Endothelial cell (in vitro differentiated cells): Measurements from ENCODE around the gene CHAF1A. TPM values are rescaled to one million over a fixed set of nuclear protein-coding genes. Genes with fewer than 3 reads are reported as not detected.

Experiments
- DNase-seq: peaks from one replicate; pipeline ENCODE4 v3.0.0; 2021; ENCODE audit warnings: low spot score
- H3K27ac Mint-ChIP-seq: one replicate; pipeline ENCODE4 v1.8.0; 2021; ENCODE audit warnings: mixed read lengths, inconsistent platforms; ENCODE audit not compliant: unreplicated experiment
- H3K27me3 Mint-ChIP-seq: one replicate; pipeline ENCODE4 v1.8.0; 2021; ENCODE audit warnings: mild to moderate bottlenecking, moderate library complexity, mixed read lengths, inconsistent platforms; ENCODE audit not compliant: unreplicated experiment
- H3K36me3 Mint-ChIP-seq: one replicate; pipeline ENCODE4 v1.8.0; 2021; ENCODE audit warnings: mild to moderate bottlenecking, low read depth, mixed read lengths, inconsistent platforms; ENCODE audit not compliant: unreplicated experiment
- H3K4me1 Mint-ChIP-seq: one replicate; pipeline ENCODE4 v1.8.0; 2021; ENCODE audit warnings: mild to moderate bottlenecking, mixed read lengths, inconsistent platforms; ENCODE audit not compliant: unreplicated experiment
- H3K4me3 Mint-ChIP-seq: one replicate; pipeline ENCODE4 v1.8.0; 2021; ENCODE audit warnings: mild to moderate bottlenecking, mixed read lengths, inconsistent platforms; ENCODE audit not compliant: unreplicated experiment
- H3K9me3 Mint-ChIP-seq: one replicate; pipeline ENCODE4 v1.8.0; 2021; ENCODE audit warnings: mixed read lengths, inconsistent platforms; ENCODE audit not compliant: unreplicated experiment
- total RNA-seq: library from RNA; stranded (reverse); fragmentation: NEBNext Ultra II Directional; extraction: Animal tissue kit (Norgen Biotek cat#: 25700); gene quantifications from one replicate; pipeline ENCODE4 v1.2.1, GENCODE V29; 2021; ENCODE audit not compliant: unreplicated experiment
- TF ChIP-seq, protein P1 (sequence below): fragments of 200-600 bp; sonication (generic); IDR thresholded peaks from one replicate; pipeline ENCODE4 v1.5.0; 2021; ENCODE audit warnings: antibody characterized with exemption; ENCODE audit not compliant: unreplicated experiment

The CHAF1A gene
- total RNA-seq, 1 donor from 2014 or later = 29.8 TPM

DNA sequence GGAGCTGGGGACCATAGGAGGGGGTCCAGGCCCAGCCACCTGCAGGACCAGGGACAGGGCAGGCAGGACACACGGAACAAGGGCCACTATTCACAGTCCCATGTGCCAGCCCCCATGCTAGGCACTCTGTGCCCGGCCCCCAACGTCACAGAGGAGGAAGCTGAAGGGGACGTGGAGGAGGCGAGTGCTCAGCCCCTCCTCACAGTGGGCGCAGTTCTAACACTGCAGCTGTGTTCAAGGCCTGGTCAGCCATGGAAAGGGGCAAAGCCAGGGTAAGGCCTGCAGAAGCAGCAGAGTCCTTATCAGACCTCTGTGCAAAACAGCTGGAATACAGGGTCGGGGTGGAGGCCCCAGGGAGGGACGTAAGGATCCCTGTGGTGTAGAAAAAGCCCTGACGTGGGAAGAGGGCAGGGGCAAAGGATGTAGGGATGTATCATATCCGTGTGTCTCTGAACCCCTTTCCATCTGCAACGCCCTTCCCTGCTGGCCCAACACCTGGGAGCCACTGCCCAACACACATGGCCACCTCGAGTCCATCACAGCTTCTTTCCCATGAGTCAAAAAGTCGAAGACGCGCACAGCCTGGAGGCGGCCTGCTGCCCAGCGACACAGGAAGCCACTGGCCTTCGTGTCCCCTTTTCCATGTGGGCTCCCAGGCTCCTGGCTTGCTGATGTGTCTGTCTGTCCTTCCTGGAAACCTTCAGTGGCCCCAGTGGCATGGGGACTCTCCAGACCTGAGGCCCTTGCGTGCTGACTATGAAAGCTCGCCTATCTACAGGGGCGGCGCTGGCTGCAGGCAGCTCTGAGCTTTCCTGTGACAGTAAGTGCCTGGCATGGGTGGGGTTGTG, 30.1 kb upstream of the CHAF1A start:
- H3K27ac Mint-ChIP-seq = peak overlapping the region; percentile 9
- H3K4me3 Mint-ChIP-seq = no peak overlapping the region
- H3K36me3 Mint-ChIP-seq = peaks cover 8% of the 10 kb centered on the region
- H3K9me3 Mint-ChIP-seq = no peaks in the 10 kb centered on the region
- H3K4me1 Mint-ChIP-seq = peaks cover 31% of the 10 kb centered on the region
- no peak for DNase-seq
- TF ChIP-seq, protein P1, sequence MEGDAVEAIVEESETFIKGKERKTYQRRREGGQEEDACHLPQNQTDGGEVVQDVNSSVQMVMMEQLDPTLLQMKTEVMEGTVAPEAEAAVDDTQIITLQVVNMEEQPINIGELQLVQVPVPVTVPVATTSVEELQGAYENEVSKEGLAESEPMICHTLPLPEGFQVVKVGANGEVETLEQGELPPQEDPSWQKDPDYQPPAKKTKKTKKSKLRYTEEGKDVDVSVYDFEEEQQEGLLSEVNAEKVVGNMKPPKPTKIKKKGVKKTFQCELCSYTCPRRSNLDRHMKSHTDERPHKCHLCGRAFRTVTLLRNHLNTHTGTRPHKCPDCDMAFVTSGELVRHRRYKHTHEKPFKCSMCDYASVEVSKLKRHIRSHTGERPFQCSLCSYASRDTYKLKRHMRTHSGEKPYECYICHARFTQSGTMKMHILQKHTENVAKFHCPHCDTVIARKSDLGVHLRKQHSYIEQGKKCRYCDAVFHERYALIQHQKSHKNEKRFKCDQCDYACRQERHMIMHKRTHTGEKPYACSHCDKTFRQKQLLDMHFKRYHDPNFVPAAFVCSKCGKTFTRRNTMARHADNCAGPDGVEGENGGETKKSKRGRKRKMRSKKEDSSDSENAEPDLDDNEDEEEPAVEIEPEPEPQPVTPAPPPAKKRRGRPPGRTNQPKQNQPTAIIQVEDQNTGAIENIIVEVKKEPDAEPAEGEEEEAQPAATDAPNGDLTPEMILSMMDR = no peak
- peaks cover 18% of the 10 kb centered on the region for H3K27me3 Mint-ChIP-seq

DNA sequence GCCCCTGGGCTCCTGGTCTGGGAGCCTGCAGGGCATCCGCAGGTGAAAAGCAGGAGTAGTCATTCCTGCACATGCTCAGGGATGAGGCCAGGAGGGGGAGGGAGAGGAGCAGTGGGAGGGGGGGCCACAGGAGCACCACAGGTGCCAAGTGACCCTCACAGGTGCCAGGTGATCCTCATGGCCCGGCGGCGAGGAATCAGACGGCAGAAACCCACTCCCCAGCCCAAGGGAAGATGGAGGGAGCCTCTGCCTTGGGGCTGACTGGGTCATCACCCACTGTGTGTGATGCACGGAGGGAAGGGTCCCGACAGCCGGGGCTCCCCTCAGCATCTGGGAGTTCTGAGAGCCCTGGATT, 29.4 kb upstream of the CHAF1A start:
- H3K4me1 Mint-ChIP-seq = peaks cover 30% of the 10 kb centered on the region
- no peak overlapping the region for H3K4me3 Mint-ChIP-seq
- DNase-seq = no peak
- TF ChIP-seq, protein P1 = no peak
- no peak overlapping the region for H3K27ac Mint-ChIP-seq
- H3K9me3 Mint-ChIP-seq = no peaks in the 10 kb centered on the region
- peaks cover 8% of the 10 kb centered on the region for H3K36me3 Mint-ChIP-seq
- H3K27me3 Mint-ChIP-seq = peaks cover 14% of the 10 kb centered on the region

DNA sequence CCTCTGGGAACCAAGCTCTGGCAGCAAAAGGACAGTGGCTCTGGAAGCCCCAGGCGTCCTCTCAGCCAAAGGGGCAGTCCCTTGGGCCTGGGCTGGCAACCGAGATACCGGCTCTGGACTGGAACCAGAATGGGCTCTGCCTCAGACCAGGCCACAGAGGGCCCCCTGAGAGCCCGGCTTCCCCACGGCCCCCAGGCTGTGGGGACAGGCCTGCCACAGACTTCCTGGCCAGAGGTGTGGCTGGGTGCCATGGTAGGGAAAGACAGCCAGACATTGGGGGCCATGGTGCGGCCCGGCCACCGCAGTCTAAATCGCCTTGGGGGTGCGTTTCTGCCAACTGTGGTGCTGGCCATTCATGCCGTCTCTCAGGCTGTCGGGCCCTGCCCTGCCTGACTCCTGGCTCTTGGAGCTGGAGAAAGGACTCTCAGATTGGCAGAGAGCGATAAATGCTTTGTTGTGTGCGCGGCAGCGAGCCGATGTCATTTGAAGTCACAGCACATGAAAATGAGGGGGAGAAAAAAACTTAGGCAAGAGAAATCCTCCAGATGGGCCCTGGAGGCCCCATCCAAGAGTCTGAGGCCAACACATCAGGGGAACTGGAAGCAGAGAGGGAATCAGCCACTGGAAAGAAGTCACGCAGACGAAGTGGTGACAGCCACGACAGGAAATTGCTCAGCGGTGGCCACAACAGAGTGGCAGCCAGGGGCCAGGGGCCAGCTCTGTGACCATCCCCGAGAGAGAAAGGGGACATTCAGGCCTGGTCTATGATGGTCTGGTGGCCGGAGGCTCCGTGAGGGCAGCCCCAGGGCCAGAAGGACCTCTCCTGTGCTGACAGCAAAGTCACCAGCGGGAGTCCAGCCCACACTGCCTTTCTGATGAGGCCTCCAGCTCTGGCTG, 28.6 kb upstream of the CHAF1A start:
- TF ChIP-seq, protein P1 = no peak
- no peak for DNase-seq
- peaks cover 13% of the 10 kb centered on the region for H3K27me3 Mint-ChIP-seq
- H3K9me3 Mint-ChIP-seq = no peaks in the 10 kb centered on the region
- H3K27ac Mint-ChIP-seq = peak overlapping the region; percentile 53
- H3K4me3 Mint-ChIP-seq = peak overlapping the region; percentile 64
- peaks cover 23% of the 10 kb centered on the region for H3K4me1 Mint-ChIP-seq
- peaks cover 8% of the 10 kb centered on the region for H3K36me3 Mint-ChIP-seq

DNA sequence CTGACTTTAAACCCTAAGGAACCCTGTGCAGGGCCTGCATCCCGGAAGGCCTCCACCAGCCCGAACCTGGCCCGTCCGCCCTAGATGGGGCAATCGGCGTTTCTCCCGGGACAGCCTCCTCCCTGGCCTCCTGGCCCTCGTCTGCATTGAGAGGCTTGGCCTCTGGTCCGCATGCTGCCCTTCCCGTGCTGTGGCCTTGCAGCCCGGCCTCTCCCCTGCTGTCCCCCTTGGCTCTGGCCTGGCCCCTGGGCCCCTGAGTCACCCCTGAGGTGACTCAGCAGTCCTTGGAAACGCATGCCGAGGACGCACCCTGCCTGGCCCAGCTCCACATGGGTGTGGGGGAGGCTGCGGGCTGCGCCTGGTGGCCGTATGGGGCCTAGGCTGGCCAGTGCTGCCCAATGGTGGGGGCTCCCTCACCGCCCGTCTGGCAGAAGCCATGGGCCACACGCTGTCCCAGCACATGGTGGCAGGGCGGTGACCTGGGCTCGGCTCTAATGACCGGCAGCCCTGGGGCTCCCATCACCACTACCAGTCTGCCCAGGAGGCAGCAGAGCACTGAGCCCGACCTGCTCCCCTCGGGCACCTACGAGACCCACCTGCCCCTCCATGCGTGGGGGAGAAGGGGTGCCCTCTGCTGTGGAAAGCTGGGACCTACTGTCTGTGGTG, 27.8 kb upstream of the CHAF1A start:
- no peaks in the 10 kb centered on the region for H3K9me3 Mint-ChIP-seq
- peaks cover 8% of the 10 kb centered on the region for H3K36me3 Mint-ChIP-seq
- peaks cover 12% of the 10 kb centered on the region for H3K27me3 Mint-ChIP-seq
- TF ChIP-seq, protein P1 = no peak
- no peak overlapping the region for H3K4me3 Mint-ChIP-seq
- no peak for DNase-seq
- H3K4me1 Mint-ChIP-seq = peaks cover 21% of the 10 kb centered on the region
- H3K27ac Mint-ChIP-seq = no peak overlapping the region
